SK-N-SH (cell line): ENCODE data around the gene B4GALT1. TPM values are rescaled to one million over a fixed set of nuclear protein-coding genes. Genes with fewer than 3 reads are reported as not detected.

Experiments used
- CTCF ChIA-PET: fragments of 300-600, 350-600 bp; formaldehyde crosslinking; extraction: SDS; loops from one replicate; lab custom pipeline; 2021; lab: Yijun Ruan, JAX
- POLR2A ChIA-PET: fragments of 350-600 bp; sonication (Branson Sonifier 250); formaldehyde crosslinking; extraction: SDS; loops from one replicate; lab custom pipeline; 2020; ENCODE audit warnings: antibody characterized with exemption, inconsistent platforms; lab: Yijun Ruan, JAX
- DNase-seq: peaks from one replicate; pipeline ENCODE4 v3.0.0; 2012
- H2AFZ ChIP-seq: fragments of 200-600 bp; sonication (generic); 2 replicates; pipeline ENCODE4 v1.8.1; 2016; ENCODE audit warnings: antibody characterized with exemption, mild to moderate bottlenecking, low read depth
- H3F3A ChIP-seq: fragments of 200-600 bp; sonication (generic); replicated peaks from 2 replicates; pipeline ENCODE3; 2016; ENCODE audit warnings: antibody characterized with exemption, mild to moderate bottlenecking; ENCODE audit not compliant: insufficient read depth
- H3K27ac ChIP-seq, 2 experiments: fragments of 200-500 bp in 1 of 2; fragments of 200-600 bp in 1 of 2; sonication (Bioruptor generic) in 1 of 2; sonication (generic), shearing (Covaris generic) in 1 of 2; 2 replicates each; pipeline versions ENCODE4 v1.5.1 to v1.6.1; 2014 to 2016; ENCODE audit warnings: low read depth in 2 of 2, inconsistent platforms in 1 of 2, low read length in 1 of 2, mild to moderate bottlenecking in 1 of 2, mixed read lengths in 1 of 2
- H3K27me3 ChIP-seq: fragments of 200-600 bp; sonication (generic), shearing (Covaris generic); 2 replicates; pipeline ENCODE4 v1.6.1; 2016; ENCODE audit warnings: mixed run types; ENCODE audit not compliant: insufficient read depth
- H3K36me3 ChIP-seq, 2 experiments: fragments of 200-500 bp in 1 of 2; fragments of 200-600 bp in 1 of 2; sonication (Bioruptor generic) in 1 of 2; sonication (generic) in 1 of 2; replicated peaks in 1 of 2; 2 replicates each; pipeline versions ENCODE3 to v1.5.1; 2014 to 2016; ENCODE audit warnings: low read length in 1 of 2, mild to moderate bottlenecking in 1 of 2; ENCODE audit not compliant: insufficient read depth in 2 of 2, control insufficient read depth in 1 of 2
- H3K4me1 ChIP-seq, 2 experiments: fragments of 200-500 bp in 1 of 2; fragments of 200-600 bp in 1 of 2; sonication (Bioruptor generic) in 1 of 2; sonication (generic), shearing (Covaris generic) in 1 of 2; 2 replicates each; pipeline versions ENCODE4 v1.5.1 to v1.6.1; 2014 to 2016; ENCODE audit warnings: low read depth in 1 of 2, low read length in 1 of 2, mixed run types in 1 of 2; ENCODE audit not compliant: insufficient read depth in 2 of 2, control insufficient read depth in 1 of 2
- H3K4me2 ChIP-seq: fragments of 200-600 bp; sonication (generic), shearing (Covaris generic); 2 replicates; pipeline ENCODE4 v1.6.1; 2017; ENCODE audit warnings: mixed run types
- H3K4me3 ChIP-seq, 2 experiments: fragments of 200-500 bp in 1 of 2; fragments of 200-600 bp in 1 of 2; sonication (Bioruptor generic) in 1 of 2; sonication (generic), shearing (Covaris generic) in 1 of 2; 2 replicates each; pipeline versions ENCODE4 v1.5.1 to v1.8.1; 2014 to 2016; ENCODE audit warnings: low read depth in 2 of 2, inconsistent platforms in 1 of 2, low read length in 1 of 2, mild to moderate bottlenecking in 1 of 2, mixed read lengths in 1 of 2, moderate library complexity in 1 of 2
- H3K79me2 ChIP-seq: fragments of 200-600 bp; sonication (generic); 2 replicates; pipeline ENCODE4 v1.8.1; 2017; ENCODE audit warnings: mild to moderate bottlenecking; ENCODE audit not compliant: insufficient read depth
- H3K9ac ChIP-seq: fragments of 200-600 bp; sonication (generic); 2 replicates; pipeline ENCODE4 v1.6.1; 2017; ENCODE audit warnings: mixed run types
- H3K9me2 ChIP-seq: fragments of 200-600 bp; sonication (generic); 2 replicates; pipeline ENCODE4 v1.6.1; 2017; ENCODE audit warnings: mixed run types
- H3K9me3 ChIP-seq: fragments of 200-600 bp; sonication (generic); 2 replicates; pipeline ENCODE4 v1.6.1; 2017; ENCODE audit warnings: mixed run types, mild to moderate bottlenecking, moderate library complexity
- H4K20me1 ChIP-seq: fragments of 200-600 bp; sonication (generic); 2 replicates; pipeline ENCODE4 v1.6.1; 2017; ENCODE audit warnings: mild to moderate bottlenecking, mixed run types; ENCODE audit not compliant: insufficient read depth
- FOXJ3 ChIP-seq: sonication (generic); formaldehyde crosslinking; IDR thresholded peaks from 2 replicates; pipeline ENCODE4 v1.5.1; 2020; ENCODE audit warnings: mild to moderate bottlenecking, missing genetic modification reagents
- JUND ChIP-seq: IDR thresholded peaks from 2 replicates; pipeline ENCODE4 v1.4.0; 2012
- MEF2A ChIP-seq: IDR thresholded peaks from 2 replicates; pipeline ENCODE4 v1.4.0; 2012; ENCODE audit warnings: low read depth, borderline replicate concordance
- MXI1 ChIP-seq: IDR thresholded peaks from 2 replicates; pipeline ENCODE4 v1.6.1; 2012; ENCODE audit warnings: mild to moderate bottlenecking, low read depth, low read length, improper control_type of control experiment
- NRF1 ChIP-seq: IDR thresholded peaks from 2 replicates; pipeline ENCODE4 v1.6.1; 2012; ENCODE audit warnings: low read depth, mild to moderate bottlenecking, low read length
- TCF12 ChIP-seq: IDR thresholded peaks from 2 replicates; pipeline ENCODE4 v1.4.0; 2012
- TEAD4 ChIP-seq: IDR thresholded peaks from 2 replicates; pipeline ENCODE4 v1.4.0; 2012; ENCODE audit warnings: mild to moderate bottlenecking, borderline replicate concordance; ENCODE audit not compliant: insufficient read depth
- WGBS: methylation state at CpG from one replicate; pipeline ENCODE4 v1.1.6; 2017; ENCODE audit warnings: low lambda C conversion rate; 5-methylcytosine and 5-hydroxymethylcytosine counted together
- polyA plus RNA-seq, 3 experiments: library from polyadenylated mRNA; depleted of rRNA; stranded (reverse); fragments of >200 nt; gene quantifications; 2 replicates each; pipeline ENCODE4 v1.2.3, GENCODE V29; 2012
- TF ChIP-seq, protein P1 (sequence below): fragments of 150-350 bp; IDR thresholded peaks from 2 replicates; pipeline ENCODE4 v1.6.1; 2017; ENCODE audit warnings: antibody characterized with exemption, low read length, low read depth, borderline replicate concordance
- TF ChIP-seq, protein P2 (sequence below): fragments of 150-350 bp; IDR thresholded peaks from 2 replicates; pipeline ENCODE4 v1.6.1; 2016; ENCODE audit warnings: mild to moderate bottlenecking, low read depth, low read length

B4GALT1 gene
- polyA plus RNA-seq, 1 of the 3 experiments (the other 2 are of a cell fraction), result 36.2 TPM

DNA sequence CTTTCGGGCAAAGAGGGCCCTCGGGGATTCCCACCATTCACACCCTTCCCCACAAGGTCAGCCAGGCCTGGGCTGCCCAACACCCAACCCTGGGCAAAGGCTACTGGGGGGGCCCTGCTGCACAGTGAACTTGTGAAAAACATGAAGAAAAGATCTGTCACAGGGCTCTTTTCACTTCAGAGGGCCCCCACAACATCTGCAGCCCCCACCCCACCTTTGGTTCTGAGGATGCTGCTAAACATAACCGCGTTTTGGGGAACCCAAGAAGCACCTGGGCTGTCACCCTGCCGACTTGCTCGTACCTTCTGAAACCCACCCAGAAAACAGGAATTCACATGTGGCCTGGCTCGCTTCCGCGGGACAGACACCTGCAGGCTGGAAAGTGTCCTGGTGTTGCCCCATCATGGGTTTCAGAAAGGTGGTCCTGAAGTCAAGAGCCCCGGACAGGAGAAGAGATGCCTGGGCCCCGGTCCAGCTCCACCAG is 29.3 kb downstream of the B4GALT1 start:
- Histone ChIP-seq H3K79me2 (peaks cover 85% of the 10 kb centered on the region), H3K4me3 (no peak overlapping the region), H2AFZ (no peak overlapping the region), H3K9me2 (no peaks in the 10 kb centered on the region), H3K4me2 (no peak overlapping the region), H3K27ac (no peak overlapping the region), H3K9ac (no peak overlapping the region), H3K4me1 (peaks cover 7 to 9% of the 10 kb centered on the region in 2 experiments; a peak in 2 of 4 replicates), H3F3A (peaks cover 4% of the 10 kb centered on the region), H3K9me3 (no peaks in the 10 kb centered on the region), H3K27me3 (no peaks in the 10 kb centered on the region), H3K36me3 (peaks cover 10 to 16% of the 10 kb centered on the region in 2 experiments), H4K20me1 (peaks cover 66% of the 10 kb centered on the region)
- DNase-seq, result no peak
- 90% methylated on average over 11 of the region's 11 CpGs for WGBS
- POLR2A ChIA-PET, result no interaction called here
- CTCF ChIA-PET, result no interaction called here
- TF ChIP-seq, protein P1, sequence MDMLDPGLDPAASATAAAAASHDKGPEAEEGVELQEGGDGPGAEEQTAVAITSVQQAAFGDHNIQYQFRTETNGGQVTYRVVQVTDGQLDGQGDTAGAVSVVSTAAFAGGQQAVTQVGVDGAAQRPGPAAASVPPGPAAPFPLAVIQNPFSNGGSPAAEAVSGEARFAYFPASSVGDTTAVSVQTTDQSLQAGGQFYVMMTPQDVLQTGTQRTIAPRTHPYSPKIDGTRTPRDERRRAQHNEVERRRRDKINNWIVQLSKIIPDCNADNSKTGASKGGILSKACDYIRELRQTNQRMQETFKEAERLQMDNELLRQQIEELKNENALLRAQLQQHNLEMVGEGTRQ, result no peak
- TF ChIP-seq, protein P2, sequence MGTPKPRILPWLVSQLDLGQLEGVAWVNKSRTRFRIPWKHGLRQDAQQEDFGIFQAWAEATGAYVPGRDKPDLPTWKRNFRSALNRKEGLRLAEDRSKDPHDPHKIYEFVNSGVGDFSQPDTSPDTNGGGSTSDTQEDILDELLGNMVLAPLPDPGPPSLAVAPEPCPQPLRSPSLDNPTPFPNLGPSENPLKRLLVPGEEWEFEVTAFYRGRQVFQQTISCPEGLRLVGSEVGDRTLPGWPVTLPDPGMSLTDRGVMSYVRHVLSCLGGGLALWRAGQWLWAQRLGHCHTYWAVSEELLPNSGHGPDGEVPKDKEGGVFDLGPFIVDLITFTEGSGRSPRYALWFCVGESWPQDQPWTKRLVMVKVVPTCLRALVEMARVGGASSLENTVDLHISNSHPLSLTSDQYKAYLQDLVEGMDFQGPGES, result no peak

DNA sequence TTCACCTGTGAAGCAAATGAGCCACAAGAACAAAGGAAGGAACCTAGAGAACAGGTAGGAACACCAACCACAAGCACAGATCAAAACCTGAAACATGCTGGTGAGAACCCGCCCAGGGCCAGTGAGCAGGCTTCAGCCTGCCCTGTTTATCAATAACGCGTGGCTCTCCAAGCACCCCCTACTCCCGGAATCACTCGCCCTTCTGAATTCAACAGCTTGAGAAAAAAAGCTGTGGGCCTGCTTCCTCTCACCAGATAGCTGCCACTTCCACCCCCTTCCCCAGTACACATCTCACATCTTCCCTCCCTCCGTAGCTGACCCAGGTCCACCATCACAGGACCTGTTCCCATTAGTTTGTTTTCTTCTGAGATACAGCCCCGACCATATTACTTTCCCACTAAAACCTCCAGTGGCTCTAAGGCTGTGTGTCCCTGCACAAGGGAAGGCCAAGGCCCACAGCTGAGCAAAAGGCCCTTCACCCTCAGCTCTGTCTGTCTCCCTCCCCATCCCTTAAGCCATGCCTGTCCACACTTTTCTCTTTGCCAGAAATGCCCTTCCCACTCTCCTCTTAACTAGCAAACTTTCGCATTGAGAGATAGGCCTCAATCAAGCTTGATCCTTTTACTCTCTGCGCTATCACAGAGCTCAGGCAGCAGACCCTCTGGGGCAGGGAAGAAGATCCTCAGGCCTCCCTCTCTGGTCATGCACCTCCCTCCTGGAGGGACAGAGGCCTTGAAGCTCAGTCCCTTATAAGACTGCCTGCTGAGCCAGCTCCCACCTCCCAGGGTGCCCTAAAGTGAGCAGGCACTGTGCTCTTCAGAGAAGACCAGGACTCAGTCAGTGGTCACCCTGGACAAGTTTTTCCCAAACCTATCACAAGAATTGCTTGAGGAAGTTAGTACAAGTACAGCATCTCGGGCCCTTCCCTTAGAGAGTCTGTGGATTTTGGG is 30.1 kb downstream of the B4GALT1 start:
- Histone ChIP-seq H3F3A (peaks cover 11% of the 10 kb centered on the region), H3K27me3 (no peaks in the 10 kb centered on the region), H3K9me3 (no peaks in the 10 kb centered on the region), H3K27ac (no peak overlapping the region), H4K20me1 (peaks cover 66% of the 10 kb centered on the region), H3K9me2 (no peaks in the 10 kb centered on the region), H3K36me3 (peaks cover 10 to 13% of the 10 kb centered on the region in 2 experiments), H3K4me1 (peaks cover 7 to 9% of the 10 kb centered on the region in 2 experiments; a peak in 2 of 4 replicates), H3K79me2 (peaks cover 77% of the 10 kb centered on the region), H3K4me3 (no peak overlapping the region), H3K9ac (no peak overlapping the region), H2AFZ (no peak overlapping the region), H3K4me2 (no peak overlapping the region)
- DNase-seq, result no peak
- 83% methylated on average over 10 of the region's 10 CpGs for WGBS
- TF ChIP-seq FOXJ3 (CRISPR knock-in tag) (no peak), NRF1 (no peak), MXI1 (no peak), TEAD4 (no peak), JUND (no peak), TCF12 (no peak), MEF2A (no peak)
- TF ChIP-seq, protein P1, result no peak
- POLR2A ChIA-PET, result no interaction called here
- CTCF ChIA-PET, result interaction anchor here (0.9 to 1.2 kb wide), 2 partner anchors 33 to 34 kb away, joined by 3 read pairs; no protein-coding TSS in a partner anchor
